Astrocyte (in vitro differentiated cells and primary cell): ENCODE data around the gene FCRLB.

Experiments
- EZH2 ChIP-seq: IDR thresholded peaks from 2 replicates; pipeline ENCODE4 v1.6.1; 2012; ENCODE audit warnings: mild to moderate bottlenecking, low read length, inconsistent platforms; ENCODE audit not compliant: insufficient read depth
- TF ChIP-seq, protein P1 (sequence below): IDR thresholded peaks from 2 replicates; pipeline ENCODE4 v1.5.1; 2011; ENCODE audit warnings: low read depth, mild to moderate bottlenecking, inconsistent platforms, low read length, moderate library complexity; ENCODE audit not compliant: insufficient read depth

DNA sequence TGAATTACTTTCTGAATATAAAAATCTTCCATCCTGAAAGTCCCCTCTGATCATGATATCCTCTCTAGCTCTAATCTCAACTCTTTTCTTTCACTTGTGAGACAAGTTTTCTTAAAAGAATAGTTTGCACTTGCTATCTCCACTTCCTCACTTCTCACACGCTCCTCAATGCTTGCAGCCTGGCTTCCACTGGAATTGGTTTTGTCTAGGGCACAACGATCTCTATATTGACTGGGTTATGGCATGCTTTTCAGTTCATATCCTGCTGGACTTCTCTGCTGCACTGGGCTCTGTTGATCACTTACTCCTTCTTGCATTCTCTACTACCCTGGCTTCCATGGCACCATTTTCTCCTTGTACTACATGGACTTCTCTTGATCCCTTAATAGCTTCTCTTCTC lies 13.8 kb upstream of the FCRLB start:
- TF ChIP-seq, protein P1, sequence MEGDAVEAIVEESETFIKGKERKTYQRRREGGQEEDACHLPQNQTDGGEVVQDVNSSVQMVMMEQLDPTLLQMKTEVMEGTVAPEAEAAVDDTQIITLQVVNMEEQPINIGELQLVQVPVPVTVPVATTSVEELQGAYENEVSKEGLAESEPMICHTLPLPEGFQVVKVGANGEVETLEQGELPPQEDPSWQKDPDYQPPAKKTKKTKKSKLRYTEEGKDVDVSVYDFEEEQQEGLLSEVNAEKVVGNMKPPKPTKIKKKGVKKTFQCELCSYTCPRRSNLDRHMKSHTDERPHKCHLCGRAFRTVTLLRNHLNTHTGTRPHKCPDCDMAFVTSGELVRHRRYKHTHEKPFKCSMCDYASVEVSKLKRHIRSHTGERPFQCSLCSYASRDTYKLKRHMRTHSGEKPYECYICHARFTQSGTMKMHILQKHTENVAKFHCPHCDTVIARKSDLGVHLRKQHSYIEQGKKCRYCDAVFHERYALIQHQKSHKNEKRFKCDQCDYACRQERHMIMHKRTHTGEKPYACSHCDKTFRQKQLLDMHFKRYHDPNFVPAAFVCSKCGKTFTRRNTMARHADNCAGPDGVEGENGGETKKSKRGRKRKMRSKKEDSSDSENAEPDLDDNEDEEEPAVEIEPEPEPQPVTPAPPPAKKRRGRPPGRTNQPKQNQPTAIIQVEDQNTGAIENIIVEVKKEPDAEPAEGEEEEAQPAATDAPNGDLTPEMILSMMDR, result no peak
- TF ChIP-seq EZH2, result no peak
